KMS-11 (cell line): ENCODE results near the gene RPS29.
"Not testable (repeated sequence)": the region's sequence is repeated elsewhere in the genome, so short reads cannot be mapped to it uniquely, and the experiment has no call there.

Source experiments
- H2AFZ ChIP-seq: fragments of 200-600 bp; sonication (generic); 2 replicates; pipeline ENCODE4 v1.6.1; 2016; ENCODE audit warnings: antibody characterized with exemption, mixed run types, low read depth
- H3K27ac ChIP-seq: fragments of 200-600 bp; sonication (generic); 2 replicates; pipeline ENCODE4 v1.6.1; 2016; ENCODE audit warnings: mild to moderate bottlenecking, mixed run types
- H3K27me3 ChIP-seq: fragments of 200-600 bp; sonication (generic); 2 replicates; pipeline ENCODE4 v1.6.1; 2017; ENCODE audit warnings: mild to moderate bottlenecking, low read depth, mixed run types, moderate library complexity; ENCODE audit not compliant: insufficient read depth
- H3K36me3 ChIP-seq: fragments of 200-600 bp; sonication (generic); 2 replicates; pipeline ENCODE4 v1.6.1; 2017; ENCODE audit warnings: mild to moderate bottlenecking, mixed run types; ENCODE audit not compliant: insufficient read depth
- H3K4me1 ChIP-seq: fragments of 200-600 bp; sonication (generic); 2 replicates; pipeline ENCODE4 v1.6.1; 2016; ENCODE audit warnings: mild to moderate bottlenecking, low read depth, mixed run types; ENCODE audit not compliant: poor library complexity, severe bottlenecking
- H3K4me2 ChIP-seq: fragments of 200-600 bp; sonication (generic); 2 replicates; pipeline ENCODE4 v1.7.0; 2016; ENCODE audit warnings: mild to moderate bottlenecking, mixed run types
- H3K4me3 ChIP-seq: fragments of 200-600 bp; sonication (generic); IDR thresholded peaks from 2 replicates; pipeline ENCODE4 v1.6.1; 2017; ENCODE audit warnings: low read depth, low read length, mixed read lengths; ENCODE audit not compliant: insufficient read depth
- H3K79me2 ChIP-seq: fragments of 200-600 bp; sonication (generic); 2 replicates; pipeline ENCODE4 v1.6.1; 2016; ENCODE audit warnings: low read depth, mixed run types; ENCODE audit not compliant: insufficient read depth
- H3K9ac ChIP-seq: fragments of 200-600 bp; sonication (generic); 2 replicates; pipeline ENCODE4 v1.6.1; 2016; ENCODE audit warnings: mild to moderate bottlenecking, mixed run types
- H4K20me1 ChIP-seq: fragments of 200-600 bp; sonication (generic); 2 replicates; pipeline ENCODE4 v1.6.1; 2016; ENCODE audit warnings: mild to moderate bottlenecking, mixed run types; ENCODE audit not compliant: insufficient read depth
- CTCF ChIP-seq: fragments of 200-600 bp; sonication (generic); conservative IDR thresholded peaks from 2 replicates; pipeline ENCODE4 v1.6.1; 2017; ENCODE audit warnings: low read depth, mild to moderate bottlenecking, antibody characterized with exemption, low read length, moderate library complexity, mixed read lengths

RPS29 gene

GRCh38 chr14:49593016-49593415 lies 6.8 kb upstream of the RPS29 start:
- Histone ChIP-seq H3K27ac (no peak overlapping the region), H3K36me3 (no peaks in the 10 kb centered on the region), H3K4me3 (no peak overlapping the region), H3K27me3 (no peaks in the 10 kb centered on the region), H3K4me1 (peaks cover 10% of the 10 kb centered on the region), H2AFZ (no peak overlapping the region), H3K9ac (no peak overlapping the region), H4K20me1 (no peaks in the 10 kb centered on the region), H3K79me2 (peaks cover 7% of the 10 kb centered on the region), H3K4me2 (no peak overlapping the region)
- no peak for TF ChIP-seq CTCF

GRCh38 chr14:49589387-49589786 lies 3.2 kb upstream of the RPS29 start:
- Histone ChIP-seq H3K4me2 (no peak overlapping the region), H3K9ac (no peak overlapping the region), H3K27me3 (no peaks in the 10 kb centered on the region), H4K20me1 (no peaks in the 10 kb centered on the region), H2AFZ (no peak overlapping the region), H3K79me2 (peaks cover 18% of the 10 kb centered on the region), H3K36me3 (no peaks in the 10 kb centered on the region), H3K4me3 (no peak overlapping the region), H3K4me1 (peaks cover 13% of the 10 kb centered on the region), H3K27ac (no peak overlapping the region)
- TF ChIP-seq CTCF: no peak

DNA sequence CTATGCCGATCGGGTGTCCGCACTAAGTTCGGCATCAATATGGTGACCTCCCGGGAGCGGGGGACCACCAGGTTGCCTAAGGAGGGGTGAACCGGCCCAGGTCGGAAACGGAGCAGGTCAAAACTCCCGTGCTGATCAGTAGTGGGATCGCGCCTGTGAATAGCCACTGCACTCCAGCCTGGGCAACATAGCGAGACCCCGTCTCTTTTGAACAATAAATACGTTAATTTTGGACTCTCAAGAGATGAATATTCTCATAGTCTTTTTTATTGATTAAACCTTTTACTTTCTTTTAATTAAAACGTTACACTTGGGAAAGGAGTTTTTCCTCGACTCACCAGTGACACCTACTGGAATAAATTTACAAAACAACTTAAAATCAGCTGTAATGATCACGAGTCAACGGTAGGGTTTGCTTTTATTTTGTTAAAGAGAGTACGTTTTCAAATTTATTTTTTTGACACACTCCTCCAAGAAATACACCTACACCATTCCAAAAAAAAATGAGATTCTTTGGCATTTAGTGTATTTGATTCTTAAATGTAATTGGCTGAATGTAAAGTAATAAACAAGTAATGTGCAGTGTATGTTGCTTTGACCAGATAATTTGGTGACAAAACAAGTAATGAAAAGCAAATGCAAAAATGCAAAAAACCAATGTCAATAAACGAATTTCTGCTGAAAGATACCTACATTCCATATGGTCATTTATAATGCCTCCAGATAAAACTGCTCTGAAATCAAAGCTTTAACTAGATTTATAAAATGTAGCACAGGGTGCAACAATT lies 687 bp upstream of the RPS29 start:
- Histone ChIP-seq H3K27ac (peak overlapping the region; percentile 92), H3K79me2 (peaks cover 42% of the 10 kb centered on the region), H3K36me3 (peaks cover 4% of the 10 kb centered on the region; the same call in 1 of the 2 replicates)

DNA sequence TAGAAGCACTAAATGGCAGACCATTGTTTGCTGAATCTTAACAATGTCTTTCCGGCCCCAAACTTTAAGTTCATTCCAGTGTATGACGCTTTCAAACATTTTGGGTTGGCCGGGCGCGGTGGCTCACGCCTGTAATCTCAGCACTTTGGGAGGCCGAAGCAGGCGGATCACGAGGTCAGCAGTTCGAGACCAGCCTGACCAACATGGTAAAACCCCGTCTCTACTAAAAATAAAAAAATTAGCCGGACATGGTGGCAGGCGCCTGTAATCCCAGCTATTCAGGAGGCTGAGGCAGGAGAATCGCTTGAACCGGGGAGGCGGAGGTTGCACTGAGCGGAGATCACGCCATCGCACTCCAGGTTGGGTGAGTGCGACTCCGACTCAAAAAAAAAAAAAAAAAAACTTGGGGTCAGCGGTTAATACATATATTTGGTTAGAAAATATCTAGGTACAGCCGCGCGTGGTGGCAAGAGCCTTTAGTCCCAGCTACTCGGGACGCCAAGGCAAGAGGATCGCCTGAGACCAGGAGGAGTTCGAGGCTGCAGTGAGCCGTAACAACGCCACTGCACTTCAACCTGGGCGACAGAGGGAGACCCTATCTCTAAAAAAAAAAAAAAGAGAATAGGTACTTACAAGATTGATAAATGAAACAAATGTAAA lies 1.1 kb downstream of the RPS29 start:
- not testable (repeated sequence) for H3K4me3 ChIP-seq, H2AFZ ChIP-seq, H4K20me1 ChIP-seq, H3K27me3 ChIP-seq, H3K36me3 ChIP-seq
- Histone ChIP-seq H3K4me1 (peaks cover 26% of the 10 kb centered on the region), H3K79me2 (peaks cover 42% of the 10 kb centered on the region), H3K4me2 (peak overlapping the region; percentile 37), H3K27ac (peak overlapping the region; percentile 92), H3K9ac (peak overlapping the region; percentile 96)

More for the DNA sequence above, 687 bp upstream of the RPS29 start:
- H3K4me1 ChIP-seq: peaks cover 26% of the 10 kb centered on the region
- H3K27me3 ChIP-seq: no peaks in the 10 kb centered on the region
- peak overlapping the region; percentile 96; the same call in 1 of the 2 replicates for H3K9ac ChIP-seq
- H3K4me3 ChIP-seq: no peak overlapping the region
- TF ChIP-seq CTCF: peak; percentile 72
- peak overlapping the region; percentile 3; the same call in 1 of the 2 replicates for H2AFZ ChIP-seq
- peaks cover 5% of the 10 kb centered on the region for H4K20me1 ChIP-seq
- peak overlapping the region; percentile 49 for H3K4me2 ChIP-seq
